K562 (cell line): Measurements from ENCODE around the gene MRPL32. TPM values are rescaled to one million over a fixed set of nuclear protein-coding genes. Genes with fewer than 3 reads are reported as not detected.

Experiments
- CXXC5 ChIP-seq: fragments of 250-450 bp; sonication (Bioruptor Pico); IDR thresholded peaks from 2 replicates; pipeline ENCODE4 v1.8.0; 2022; ENCODE audit warnings: inconsistent platforms, mild to moderate bottlenecking, moderate library complexity
- ID3 ChIP-seq, 2 experiments: fragments of 250-450 bp in 1 of 2; fragments of 450-650 bp in 1 of 2; sonication (Bioruptor Pico) in 1 of 2; IDR thresholded peaks; 2 replicates each; pipeline versions ENCODE4 v1.6.1 to v1.8.0; 2016 to 2021; ENCODE audit warnings: mild to moderate bottlenecking in 2 of 2, moderate library complexity in 2 of 2, missing compliant biosample characterization in 1 of 2, missing genetic modification characterization in 1 of 2
- JUN ChIP-seq, 2 experiments: sonication (generic) in 1 of 2; formaldehyde crosslinking in 1 of 2; IDR thresholded peaks; 2 replicates each; pipeline versions ENCODE4 v1.6.1 to v1.8.0; 2012 to 2022; ENCODE audit warnings: borderline replicate concordance in 2 of 2, mild to moderate bottlenecking in 2 of 2, improper control_type of control experiment in 1 of 2, low read depth in 1 of 2, low read length in 1 of 2, missing genetic modification reagents in 1 of 2
- KDM5B ChIP-seq: fragments of 200-600 bp; sonication (generic); IDR thresholded peaks from 2 replicates; pipeline ENCODE4 v1.6.1; 2012; ENCODE audit warnings: low read depth, mild to moderate bottlenecking, moderate library complexity, low read length, control low read depth, inconsistent platforms; ENCODE audit not compliant: insufficient replicate concordance
- LCOR ChIP-seq: sonication (generic); formaldehyde crosslinking; IDR thresholded peaks from 2 replicates; pipeline ENCODE4 v1.8.0; 2022; ENCODE audit warnings: mild to moderate bottlenecking, missing genetic modification reagents
- MGA ChIP-seq: fragments of 450-650 bp; IDR thresholded peaks from 2 replicates; pipeline ENCODE4 v1.6.1; 2016; ENCODE audit warnings: mild to moderate bottlenecking, moderate library complexity
- OTX1 ChIP-seq: fragments of 450-650 bp; formaldehyde crosslinking; IDR thresholded peaks from 2 replicates; pipeline ENCODE4 v1.4.0; 2022; ENCODE audit warnings: mild to moderate bottlenecking
- TBL1XR1 ChIP-seq, 2 experiments: IDR thresholded peaks; 2 replicates each; pipeline ENCODE4 v1.6.1; 2012; ENCODE audit warnings: improper control_type of control experiment in 2 of 2, low read length in 2 of 2, mild to moderate bottlenecking in 1 of 2
- ZBTB33 ChIP-seq: sonication (generic); formaldehyde crosslinking; IDR thresholded peaks from 2 replicates; pipeline ENCODE4 v1.8.1; 2023; ENCODE audit warnings: mild to moderate bottlenecking, missing genetic modification reagents
- ZFPM2 ChIP-seq: fragments of 250-450 bp; sonication (Bioruptor Pico); IDR thresholded peaks from 2 replicates; pipeline ENCODE4 v1.5.1; 2022; ENCODE audit warnings: mild to moderate bottlenecking
- polyA plus RNA-seq, 8 experiments: library from polyadenylated mRNA; depleted of rRNA in 4 of 8; stranded (reverse) in 5 of 8; unstranded in 3 of 8; fragments of >200 nt; fragmentation: Nextera tagmentation in 2 of 8; fragmentation: Illumina TruSeq in 1 of 8; extraction: Ambion mirVana in 2 of 8; extraction: Trizol in 1 of 8; gene quantifications; 2 replicates each; pipeline versions ENCODE4 v1.2.1 to v1.2.3, GENCODE V29; 2011 to 2014; ENCODE audit warnings: inconsistent platforms in 1 of 8, missing spikeins in 1 of 8
- total RNA-seq, 7 experiments: library from RNA; depleted of rRNA in 6 of 7; stranded (reverse); fragments of >200 nt in 6 of 7; fragmentation: Illumina TruSeq in 2 of 7; extraction: Trizol in 2 of 7; gene quantifications; 2 replicates each; pipeline versions ENCODE4 v1.2.1 to v1.2.3, GENCODE V29; 2011 to 2021; ENCODE audit warnings: low replicate concordance in 1 of 7

Gene MRPL32
- total and polyA plus RNA-seq, 9 of the 15 experiments (the other 6 are each of a cell fraction or from before 2014, with no cell fraction given), result 75.5 to 351 (median 138) TPM

GRCh38 chr7:42931834-42932651 is at the start of gene MRPL32, which contains the start of gene PSMA2 (continued):
- TF ChIP-seq MGA (no peak), CXXC5 (peak; percentile 40), OTX1 (CRISPR knock-in tag) (no peak), JUN (IDR thresholded peaks at IDR 0.05; ENCODE audit: borderline replicate concordance, low read depth, low read length) (peak; percentile 40; the same call in 1 of the 2 replicates), JUN (CRISPR knock-in tag; IDR thresholded peaks at IDR 0.05; ENCODE audit: borderline replicate concordance) (no peak; the same call in 1 of the 2 replicates), LCOR (CRISPR knock-in tag) (no peak), ID3 (CRISPR knock-in tag; IDR thresholded peaks at IDR 0.05) (no peak), ID3 (tag; IDR thresholded peaks at IDR 0.05) (peak; percentile 57; the same call in 1 of the 2 replicates), KDM5B (peak; percentile 68), TBL1XR1 (IDR thresholded peaks at IDR 0.05; ENCODE audit: low read length in 2 of 2) (0 out of 4 replicates have a peak, but pooled peaks of 1 of the 2 experiments have one; percentile 27), ZFPM2 (CRISPR knock-in tag) (no peak), ZBTB33 (CRISPR knock-in tag) (0 out of 2 replicates have a peak, but pooled peaks have one; percentile 15)
